ENCODE results near the gene BHLHA15.

The BHLHA15 gene

DNA sequence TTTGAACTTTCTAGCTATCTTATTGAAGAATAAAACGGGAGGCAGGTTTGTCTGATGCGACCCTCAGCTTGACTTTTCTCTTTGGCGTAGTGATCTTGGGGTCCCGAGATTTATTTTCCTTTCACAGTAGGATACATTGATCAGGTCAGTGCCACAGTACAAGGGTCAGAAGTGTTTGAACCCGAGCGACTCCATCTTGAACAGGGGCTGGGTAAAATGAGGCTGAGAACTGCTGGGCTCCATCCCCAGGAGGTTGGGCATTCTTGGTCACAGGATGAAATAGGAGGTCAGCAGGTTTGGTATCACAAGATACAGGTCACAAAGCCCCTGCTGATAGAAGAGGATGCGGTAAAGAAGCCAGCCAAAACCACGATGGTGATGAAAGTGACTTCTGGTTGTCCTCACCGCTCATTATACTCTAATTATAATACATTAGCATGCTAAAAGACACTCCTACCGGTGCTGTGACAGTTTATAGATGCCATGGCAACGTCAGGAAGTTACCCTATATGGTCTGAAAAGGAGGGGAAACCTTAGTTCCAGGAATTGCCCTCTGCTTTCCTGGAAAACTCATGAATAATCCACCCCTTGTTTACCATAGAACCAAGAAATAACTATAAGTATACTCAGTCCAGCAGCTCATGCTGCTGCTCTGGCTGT is 43.8 kb downstream of the BHLHA15 start:
- peak in 1 of 2 donors; percentile 11 for DNase-seq (ENCODE audit: low read depth in 2 of 2)
- TF ChIP-seq, protein P1, sequence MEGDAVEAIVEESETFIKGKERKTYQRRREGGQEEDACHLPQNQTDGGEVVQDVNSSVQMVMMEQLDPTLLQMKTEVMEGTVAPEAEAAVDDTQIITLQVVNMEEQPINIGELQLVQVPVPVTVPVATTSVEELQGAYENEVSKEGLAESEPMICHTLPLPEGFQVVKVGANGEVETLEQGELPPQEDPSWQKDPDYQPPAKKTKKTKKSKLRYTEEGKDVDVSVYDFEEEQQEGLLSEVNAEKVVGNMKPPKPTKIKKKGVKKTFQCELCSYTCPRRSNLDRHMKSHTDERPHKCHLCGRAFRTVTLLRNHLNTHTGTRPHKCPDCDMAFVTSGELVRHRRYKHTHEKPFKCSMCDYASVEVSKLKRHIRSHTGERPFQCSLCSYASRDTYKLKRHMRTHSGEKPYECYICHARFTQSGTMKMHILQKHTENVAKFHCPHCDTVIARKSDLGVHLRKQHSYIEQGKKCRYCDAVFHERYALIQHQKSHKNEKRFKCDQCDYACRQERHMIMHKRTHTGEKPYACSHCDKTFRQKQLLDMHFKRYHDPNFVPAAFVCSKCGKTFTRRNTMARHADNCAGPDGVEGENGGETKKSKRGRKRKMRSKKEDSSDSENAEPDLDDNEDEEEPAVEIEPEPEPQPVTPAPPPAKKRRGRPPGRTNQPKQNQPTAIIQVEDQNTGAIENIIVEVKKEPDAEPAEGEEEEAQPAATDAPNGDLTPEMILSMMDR (IDR thresholded peaks at IDR 0.05; ENCODE audit: low read depth, low read length) = no peak
- no peak overlapping the region for H3K4me3 ChIP-seq (replicated peaks in 1 of 2; ENCODE audit: low read depth in 2 of 2, low read length in 2 of 2)

GRCh38 chr7:98256431-98256830 is 45.2 kb downstream of the BHLHA15 start:
- DNase-seq (ENCODE audit: low read depth in 2 of 2) = no peak
- H3K4me3 ChIP-seq (replicated peaks in 1 of 2; ENCODE audit: low read depth in 2 of 2, low read length in 2 of 2) = no peak overlapping the region
- TF ChIP-seq, protein P1 (IDR thresholded peaks at IDR 0.05; ENCODE audit: low read depth, low read length) = no peak

DNA sequence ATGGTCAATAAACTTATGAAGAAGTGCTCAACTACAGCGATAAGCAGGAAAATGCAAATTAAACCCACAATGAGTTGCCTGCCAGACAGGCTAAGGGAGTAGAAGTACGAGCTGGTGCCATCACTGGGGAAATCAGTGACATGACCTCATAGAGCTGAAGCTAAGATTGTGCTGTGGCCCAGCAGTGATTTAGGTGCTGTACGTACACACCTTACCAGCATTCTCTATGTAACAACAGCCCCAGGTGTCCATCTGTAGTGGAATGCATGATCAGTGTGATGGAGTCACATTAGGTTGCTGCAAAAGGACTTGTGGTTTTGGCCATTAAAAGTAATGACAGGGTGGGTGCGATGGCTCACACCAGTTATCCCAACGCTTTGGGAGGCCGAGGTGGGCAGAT is 46.5 kb downstream of the BHLHA15 start:
- TF ChIP-seq, protein P1 (IDR thresholded peaks at IDR 0.05; ENCODE audit: low read depth, low read length) = no peak
- H3K4me3 ChIP-seq (replicated peaks in 1 of 2; ENCODE audit: low read depth in 2 of 2, low read length in 2 of 2) = no peak overlapping the region
- no peak for DNase-seq (ENCODE audit: low read depth in 2 of 2)
